Colonic mucosa (tissue), 4 donors: ENCODE results near the gene FGF19. TPM values are rescaled to one million over a fixed set of nuclear protein-coding genes. Genes with fewer than 3 reads are reported as not detected.

Experiments used
- DNase-seq: peaks from one replicate; pipeline ENCODE4 v3.0.0-alpha.2; 2020
- H3K27ac ChIP-seq: fragments of 200-600 bp; one replicate; pipeline ENCODE4 v1.8.0; 2021
- H3K27me3 ChIP-seq: fragments of 200-600 bp; one replicate; pipeline ENCODE4 v1.8.0; 2021
- H3K36me3 ChIP-seq: fragments of 200-600 bp; one replicate; pipeline ENCODE4 v1.8.0; 2021
- H3K4me1 ChIP-seq: fragments of 200-600 bp; one replicate; pipeline ENCODE4 v1.8.0; 2021; ENCODE audit warnings: mild to moderate bottlenecking
- H3K4me3 ChIP-seq: fragments of 200-600 bp; one replicate; pipeline ENCODE4 v1.8.0; 2021
- H3K9ac ChIP-seq, 2 donors: one replicate each; pipeline ENCODE4 v1.7.0; 2013; ENCODE audit warnings: control low read depth in 2 of 2, low read depth in 2 of 2, low read length in 2 of 2
- H3K9me3 ChIP-seq: fragments of 200-600 bp; one replicate; pipeline ENCODE4 v1.8.0; 2021
- CTCF ChIP-seq: fragments of 200-600 bp; IDR thresholded peaks from one replicate; pipeline ENCODE4 v1.8.0; 2022; ENCODE audit warnings: antibody characterized with exemption, mild to moderate bottlenecking
- intact Hi-C: fragments of 100-400 bp; cut with DNase I; formaldehyde crosslinking; loops from one replicate; pipeline ENCODE4 v1.14.1; 2022
- total RNA-seq, 2 donors: library from RNA; stranded (reverse); fragmentation: NEBNext Ultra II Directional in 1 of 2; extraction: Animal tissue kit (Norgen Biotek cat#: 25700) in 1 of 2; gene quantifications; one replicate each; pipeline ENCODE4 v1.2.1, GENCODE V29; 2021
- donor health status: healthy.
- donor health status: DM: no; HTN: no; CAD: no.
- donor health status: DM: no; HTN: no; CAD: no.

The FGF19 gene
- total RNA-seq, 2 donors from 2014 or later: 0.22 TPM; not detected in 1

- no peak for TF ChIP-seq CTCF
- DNase-seq: no peak
- intact Hi-C loops: no loop called here
- Histone ChIP-seq H3K9ac (no peak overlapping the region), H3K27me3 (no peaks in the 10 kb centered on the region), H3K4me3 (no peak overlapping the region), H3K9me3 (no peaks in the 10 kb centered on the region), H3K27ac (no peak overlapping the region), H3K36me3 (no peaks in the 10 kb centered on the region), H3K4me1 (no peaks in the 10 kb centered on the region)
Observed at GRCh38 chr11:69682221-69682620, 21.6 kb downstream of the FGF19 start.

- TF ChIP-seq CTCF: no peak
- no peak overlapping the region for H3K27ac ChIP-seq
- H3K9ac ChIP-seq: no peak overlapping the region
- no peaks in the 10 kb centered on the region for H3K36me3 ChIP-seq
- H3K4me3 ChIP-seq: no peak overlapping the region
- intact Hi-C loops: no loop called here
- no peaks in the 10 kb centered on the region for H3K9me3 ChIP-seq
- H3K4me1 ChIP-seq: no peaks in the 10 kb centered on the region
- H3K27me3 ChIP-seq: no peaks in the 10 kb centered on the region
- DNase-seq: no peak
Observed at GRCh38 chr11:69680688-69681087, 23.1 kb downstream of the FGF19 start.

- TF ChIP-seq CTCF: no peak
- no peaks in the 10 kb centered on the region for H3K27me3 ChIP-seq
- H3K27ac ChIP-seq: no peak overlapping the region
- no peak overlapping the region for H3K9ac ChIP-seq
- no peak overlapping the region for H3K4me3 ChIP-seq
- DNase-seq: no peak
- no peaks in the 10 kb centered on the region for H3K4me1 ChIP-seq
- H3K9me3 ChIP-seq: no peaks in the 10 kb centered on the region
- intact Hi-C loops: no loop called here
- H3K36me3 ChIP-seq: no peaks in the 10 kb centered on the region
Observed at GRCh38 chr11:69677749-69678148, 26.1 kb downstream of the FGF19 start.

GRCh38 chr11:69674886-69675714 is 28.7 kb downstream of the FGF19 start, which contains the start of gene LTO1:
Gene LTO1 (minus strand): TSS chr11:69675353. CDS start chr11:69675239, 114 bp downstream.
- Histone ChIP-seq H3K9me3 (no peaks in the 10 kb centered on the region), H3K27me3 (no peaks in the 10 kb centered on the region), H3K4me1 (no peaks in the 10 kb centered on the region), H3K4me3 (peak within 1 kb of the TSS; percentile 99), H3K27ac (peak within 1 kb of the TSS; percentile 76), H3K36me3 (no peaks in the 10 kb centered on the region), H3K9ac (peak within 1 kb of the TSS; percentile 85 to 86)
- no peak for TF ChIP-seq CTCF
- intact Hi-C loops: loop anchor here (5.0 kb wide), 1 partner anchor 573 kb away; no protein-coding TSS in a partner anchor
- DNase-seq: peak; percentile 98

DNA sequence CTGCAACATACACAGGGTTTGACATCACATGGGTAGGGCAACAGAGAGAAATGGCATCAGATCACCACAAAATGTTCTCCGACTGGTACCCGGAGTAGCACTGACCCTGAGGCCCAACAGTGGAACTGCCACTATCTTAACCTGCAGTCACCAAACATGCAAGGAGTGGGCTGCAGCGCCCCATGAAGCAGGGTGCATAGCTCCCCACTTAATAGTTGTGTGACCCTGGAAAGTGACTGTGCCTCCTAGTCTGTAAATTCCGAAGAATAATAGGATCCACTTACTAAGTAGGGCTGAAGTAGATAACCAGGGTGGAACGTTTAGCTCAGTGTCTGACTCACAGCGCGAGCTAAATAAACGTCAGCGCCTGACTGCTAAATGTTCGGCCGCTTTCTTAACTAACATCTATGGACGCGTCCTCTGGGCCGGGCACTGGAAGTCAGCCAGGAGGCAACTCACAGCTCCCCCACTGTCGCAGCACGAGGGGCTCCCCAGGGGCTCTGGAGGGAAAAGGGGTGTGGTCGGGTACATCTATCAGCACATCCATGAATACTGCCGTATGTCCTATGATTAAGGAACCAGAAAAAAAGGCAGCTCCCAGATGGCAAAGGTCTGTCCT is 29.4 kb downstream of the FGF19 start:
- H3K4me1 ChIP-seq: no peaks in the 10 kb centered on the region
- DNase-seq: peak; percentile 32
- intact Hi-C loops: loop anchor here (5.0 kb wide), 1 partner anchor 572 kb away; no protein-coding TSS in a partner anchor
- H3K36me3 ChIP-seq: no peaks in the 10 kb centered on the region
- peak overlapping the region; percentile 99 for H3K4me3 ChIP-seq
- H3K9me3 ChIP-seq: no peaks in the 10 kb centered on the region
- TF ChIP-seq CTCF: no peak
- peak overlapping the region; percentile 76 for H3K27ac ChIP-seq
- no peaks in the 10 kb centered on the region for H3K27me3 ChIP-seq
- H3K9ac ChIP-seq: peak overlapping the region; percentile 85 to 86
